Suppressor macrophage treated with lipopolysaccharide for 4 hours (primary cell): ENCODE measurements around the gene CDH13.

ENCODE experiments used
- DNase-seq: peaks from one replicate; pipeline ENCODE4 v3.0.0-alpha.2; 2020

CDH13 gene

GRCh38 chr16:83743720-83744119, 1117.0 kb downstream of the CDH13 start:
- no peak for DNase-seq

DNA sequence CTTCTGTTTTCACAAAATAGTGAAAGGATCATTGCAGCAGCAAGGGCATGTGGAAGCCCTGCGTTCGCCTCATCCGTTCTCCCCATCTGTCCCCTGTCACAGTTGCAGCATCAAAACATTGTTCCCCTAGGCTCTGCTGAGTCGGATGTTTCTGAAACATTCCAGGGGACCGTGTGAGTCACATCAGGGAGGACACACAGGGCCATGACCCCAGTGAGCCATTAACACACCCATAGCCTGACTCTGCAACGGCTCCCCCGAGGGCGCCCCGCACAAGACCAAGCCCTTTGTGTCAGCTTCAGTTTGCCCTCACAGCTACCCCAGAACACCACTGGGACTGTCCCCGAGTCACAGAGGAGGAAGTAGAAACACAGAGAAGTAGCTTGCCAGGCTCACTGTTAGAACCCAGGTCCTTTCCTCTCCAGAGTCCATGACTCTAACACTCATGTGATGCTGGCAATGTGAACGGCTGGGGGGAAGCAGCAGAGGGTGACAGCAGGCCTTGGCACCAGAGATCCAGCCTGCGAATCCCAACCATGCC, 1117.7 kb downstream of the CDH13 start:
- peak; percentile 95 for DNase-seq

DNA sequence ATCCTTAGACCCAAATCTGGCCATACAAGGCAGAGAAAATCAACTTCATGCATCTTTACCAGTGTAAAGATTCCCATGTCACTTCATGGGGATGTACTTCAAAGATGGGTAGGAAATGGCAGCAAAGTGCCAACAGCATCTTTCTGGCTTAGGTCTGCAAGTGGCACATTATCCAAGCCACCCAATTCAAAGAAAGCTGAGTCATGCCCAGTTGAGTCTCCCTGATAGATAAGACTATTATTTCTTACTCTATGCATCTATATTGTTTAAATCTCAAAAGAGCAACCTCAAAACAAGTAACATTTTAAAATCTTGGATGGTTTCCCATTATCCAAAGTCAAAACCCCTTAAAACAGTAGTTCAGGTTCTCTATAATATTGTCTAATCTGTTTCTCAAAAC, 1119.8 kb downstream of the CDH13 start:
- no peak for DNase-seq

- DNase-seq, result no peak
Measured at GRCh38 chr16:83747936-83748335, 1121.2 kb downstream of the CDH13 start.

DNA sequence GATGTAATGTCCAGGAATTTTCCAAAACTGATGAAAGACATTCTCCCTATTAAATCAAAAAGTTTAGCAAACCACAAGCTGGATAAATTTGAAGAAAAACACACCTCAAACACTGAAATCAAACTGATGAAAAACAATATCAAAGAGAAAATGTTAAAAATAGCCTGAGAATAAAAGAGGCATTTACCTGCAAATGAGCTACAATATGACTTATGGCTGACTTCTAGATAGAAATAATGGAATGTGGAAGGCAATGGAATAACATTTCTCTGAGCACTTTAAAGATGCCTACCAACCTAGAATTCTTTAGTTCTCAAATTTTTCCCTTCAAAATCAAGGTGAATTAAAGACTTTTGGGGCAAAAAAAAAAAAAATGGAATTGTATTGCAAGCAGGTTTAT, 1128.6 kb downstream of the CDH13 start:
- no peak for DNase-seq

GRCh38 chr16:83762141-83762991, 1135.6 kb downstream of the CDH13 start:
- no peak for DNase-seq

GRCh38 chr16:83762992-83763358, 1136.2 kb downstream of the CDH13 start:
- no peak for DNase-seq

- DNase-seq, result no peak
Measured at GRCh38 chr16:83768986-83769385, 1142.2 kb downstream of the CDH13 start.

DNA sequence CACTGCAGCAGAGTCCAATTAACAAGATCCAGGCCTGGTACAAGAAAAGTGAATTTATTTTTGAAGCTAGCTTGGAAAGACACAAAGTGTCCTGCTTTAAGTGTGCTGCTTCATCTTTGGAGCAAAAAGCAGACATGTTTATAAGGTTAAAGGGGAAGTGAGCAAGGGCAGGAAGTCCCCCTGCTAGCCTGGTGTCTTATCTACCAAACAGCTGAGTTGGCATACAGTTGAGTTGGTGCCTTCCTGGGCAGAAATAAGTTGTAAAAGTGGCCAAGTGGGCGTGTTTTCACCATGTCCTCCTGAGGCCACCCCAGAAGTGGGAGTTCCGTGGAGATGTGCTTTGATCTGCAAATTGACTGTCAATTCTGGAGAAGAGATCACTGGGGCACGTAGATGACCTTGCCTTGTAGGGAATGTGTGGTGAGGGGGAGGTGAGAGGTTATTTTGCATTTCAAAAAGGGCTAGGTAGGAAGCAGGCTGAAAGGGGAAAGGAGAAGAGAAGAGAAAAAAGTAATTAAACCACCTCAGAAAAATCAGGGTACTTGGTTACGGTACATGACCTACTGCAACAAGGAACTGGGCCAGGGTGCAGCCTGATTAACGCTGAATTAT, 1142.7 kb downstream of the CDH13 start:
- DNase-seq, result peak; percentile 40

GRCh38 chr16:83771306-83771942, 1144.7 kb downstream of the CDH13 start:
- no peak for DNase-seq

DNA sequence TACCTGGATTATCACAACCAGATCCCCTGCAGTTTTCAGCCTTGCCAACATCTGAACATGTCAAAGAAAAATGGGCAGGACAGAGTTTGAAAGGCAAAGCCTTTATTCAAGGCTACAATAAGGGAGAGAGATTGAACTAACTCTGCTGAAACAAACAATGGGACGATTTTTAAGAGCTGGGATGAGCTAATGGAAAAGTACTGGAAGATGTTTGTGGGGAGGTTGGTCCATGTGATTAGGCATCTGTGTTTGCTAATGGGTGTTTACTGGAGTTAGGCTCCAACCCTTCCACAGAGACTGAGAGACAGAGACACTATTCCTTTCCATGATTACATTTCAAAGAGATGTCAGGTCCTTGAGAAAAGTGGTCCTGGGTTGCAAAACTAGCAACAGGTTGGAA, 1146.0 kb downstream of the CDH13 start:
- DNase-seq, result no peak

- DNase-seq, result peak; percentile 84
Measured at GRCh38 chr16:83774066-83774465, 1147.3 kb downstream of the CDH13 start.

DNA sequence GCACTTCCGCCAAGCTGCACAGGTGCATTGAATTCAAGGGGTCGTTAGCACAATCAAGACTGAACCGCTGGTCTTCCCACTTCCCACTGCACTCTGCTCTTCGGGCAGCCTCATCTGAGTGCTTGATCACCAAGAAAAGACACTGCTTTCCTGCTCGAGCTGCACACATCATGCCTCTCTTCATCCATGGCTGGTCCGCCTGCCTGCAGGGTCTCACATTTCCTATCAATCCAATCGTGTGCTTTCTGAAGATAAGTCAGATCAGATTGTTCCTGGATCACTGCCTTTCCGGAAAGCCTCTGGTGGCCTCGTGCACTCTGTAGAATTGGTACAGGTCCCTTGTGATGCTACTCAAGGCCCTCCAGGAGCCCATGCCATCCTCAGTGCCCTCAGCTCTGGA, 1150.2 kb downstream of the CDH13 start:
- DNase-seq, result no peak

GRCh38 chr16:83779886-83780285, 1153.1 kb downstream of the CDH13 start:
- DNase-seq, result no peak

DNA sequence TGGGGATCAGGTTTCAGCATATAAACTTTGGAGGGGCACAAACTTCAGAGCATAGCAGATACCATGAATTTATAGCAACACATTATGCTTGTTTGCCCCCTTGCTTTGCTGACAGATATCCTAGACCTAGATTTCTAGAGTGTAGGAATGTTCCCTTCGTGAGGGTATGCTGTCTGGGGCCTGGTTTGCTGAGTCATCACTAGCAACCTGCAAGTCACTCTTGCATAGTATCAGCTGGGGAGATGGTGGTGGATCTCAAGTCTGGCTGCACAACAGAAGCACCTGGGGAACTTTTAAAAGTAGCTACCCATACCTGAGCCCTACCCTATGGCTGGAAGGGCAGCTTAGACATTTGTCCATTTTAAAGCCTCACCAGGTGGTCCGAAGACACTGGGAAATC, 1158.7 kb downstream of the CDH13 start:
- DNase-seq, result no peak

GRCh38 chr16:83789642-83790401, 1163.1 kb downstream of the CDH13 start:
- no peak for DNase-seq

- no peak for DNase-seq
Measured at GRCh38 chr16:83791916-83792315, 1165.1 kb downstream of the CDH13 start.

DNA sequence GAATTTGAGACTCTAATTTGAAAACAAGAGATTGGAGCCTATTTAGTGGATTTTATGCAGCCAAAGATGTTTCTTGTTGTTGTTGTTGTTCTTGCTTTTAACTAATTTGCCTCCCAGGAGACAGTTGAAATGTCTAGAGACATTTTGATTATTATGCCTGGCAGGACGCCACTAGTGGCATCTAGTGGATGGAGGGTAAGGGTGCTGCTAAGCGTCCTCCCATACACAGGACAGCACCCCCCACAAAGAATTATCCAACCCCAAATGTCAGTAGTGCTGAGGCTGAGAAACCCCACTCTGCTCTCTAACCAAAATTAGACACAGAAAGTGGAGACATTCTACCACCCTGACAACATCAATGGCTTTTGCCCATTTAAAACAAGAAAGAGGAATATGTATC, 1165.6 kb downstream of the CDH13 start:
- no peak for DNase-seq

GRCh38 chr16:83793179-83793578, 1166.4 kb downstream of the CDH13 start:
- no peak for DNase-seq

- DNase-seq, result no peak
Measured at GRCh38 chr16:83794860-83795554, 1168.2 kb downstream of the CDH13 start.

DNA sequence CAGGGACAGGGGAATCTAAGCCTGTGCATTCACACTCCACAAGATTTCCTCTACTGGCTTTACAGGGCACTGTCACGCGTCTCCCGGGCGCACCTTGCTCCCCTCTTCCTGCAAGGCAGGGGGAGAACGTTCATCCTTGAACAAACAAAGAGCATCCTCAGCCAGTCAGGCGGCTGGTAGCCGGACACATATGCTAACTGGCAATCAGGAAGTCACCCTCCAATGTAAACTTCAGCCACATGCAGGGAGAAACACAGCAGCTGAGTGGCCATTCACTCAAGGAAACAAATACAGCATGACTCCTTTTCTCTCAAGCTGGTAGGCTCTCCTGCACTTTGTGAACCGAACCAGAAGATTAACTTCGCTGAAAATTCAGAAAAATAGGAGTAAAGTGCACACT, 1170.2 kb downstream of the CDH13 start:
- no peak for DNase-seq

GRCh38 chr16:83799336-83799735, 1172.6 kb downstream of the CDH13 start:
- no peak for DNase-seq
